LNCaP clone FGC (cell line): ENCODE results near the gene HUNK.
"Not testable (repeated sequence)": the region's sequence is repeated elsewhere in the genome, so short reads cannot be mapped to it uniquely, and the experiment has no call there.

ENCODE experiments used
- DNase-seq: peaks from one replicate; pipeline ENCODE4 v3.0.0-alpha.2; 2011; ENCODE audit warnings: low read depth
- H3K4me3 ChIP-seq: 2 replicates; pipeline ENCODE4 v1.5.1; 2011; ENCODE audit warnings: mild to moderate bottlenecking, low read depth, low read length, control low read depth
- TF ChIP-seq, protein P1 (sequence below): IDR thresholded peaks from 2 replicates; pipeline ENCODE4 v1.5.1; 2012; ENCODE audit warnings: mild to moderate bottlenecking; ENCODE audit not compliant: control insufficient read depth, insufficient read depth; ENCODE audit errors: extremely low read depth

Gene HUNK

DNA sequence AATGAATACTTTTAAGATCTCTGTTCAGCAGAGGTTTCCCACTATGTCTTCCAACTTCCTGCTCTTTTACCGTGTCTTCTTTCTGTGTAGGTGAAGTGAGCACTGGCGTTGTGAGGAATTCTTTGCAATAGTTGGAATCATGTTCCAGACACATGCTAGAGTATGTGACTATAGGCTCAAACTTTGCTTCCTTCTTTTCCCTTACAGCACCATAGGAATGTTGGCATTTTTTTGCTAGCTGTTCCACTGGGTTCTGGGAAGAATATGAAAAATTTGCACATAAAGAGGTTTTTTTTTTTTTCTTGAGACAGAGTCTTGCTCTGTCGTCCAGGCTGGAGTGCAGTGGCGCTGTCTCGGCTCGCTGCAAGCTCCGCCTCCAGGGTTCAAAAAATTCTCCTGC is 15.7 kb upstream of the HUNK start:
- H3K4me3 ChIP-seq: no peak overlapping the region
- TF ChIP-seq, protein P1, sequence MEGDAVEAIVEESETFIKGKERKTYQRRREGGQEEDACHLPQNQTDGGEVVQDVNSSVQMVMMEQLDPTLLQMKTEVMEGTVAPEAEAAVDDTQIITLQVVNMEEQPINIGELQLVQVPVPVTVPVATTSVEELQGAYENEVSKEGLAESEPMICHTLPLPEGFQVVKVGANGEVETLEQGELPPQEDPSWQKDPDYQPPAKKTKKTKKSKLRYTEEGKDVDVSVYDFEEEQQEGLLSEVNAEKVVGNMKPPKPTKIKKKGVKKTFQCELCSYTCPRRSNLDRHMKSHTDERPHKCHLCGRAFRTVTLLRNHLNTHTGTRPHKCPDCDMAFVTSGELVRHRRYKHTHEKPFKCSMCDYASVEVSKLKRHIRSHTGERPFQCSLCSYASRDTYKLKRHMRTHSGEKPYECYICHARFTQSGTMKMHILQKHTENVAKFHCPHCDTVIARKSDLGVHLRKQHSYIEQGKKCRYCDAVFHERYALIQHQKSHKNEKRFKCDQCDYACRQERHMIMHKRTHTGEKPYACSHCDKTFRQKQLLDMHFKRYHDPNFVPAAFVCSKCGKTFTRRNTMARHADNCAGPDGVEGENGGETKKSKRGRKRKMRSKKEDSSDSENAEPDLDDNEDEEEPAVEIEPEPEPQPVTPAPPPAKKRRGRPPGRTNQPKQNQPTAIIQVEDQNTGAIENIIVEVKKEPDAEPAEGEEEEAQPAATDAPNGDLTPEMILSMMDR: no peak
- DNase-seq: no peak

DNA sequence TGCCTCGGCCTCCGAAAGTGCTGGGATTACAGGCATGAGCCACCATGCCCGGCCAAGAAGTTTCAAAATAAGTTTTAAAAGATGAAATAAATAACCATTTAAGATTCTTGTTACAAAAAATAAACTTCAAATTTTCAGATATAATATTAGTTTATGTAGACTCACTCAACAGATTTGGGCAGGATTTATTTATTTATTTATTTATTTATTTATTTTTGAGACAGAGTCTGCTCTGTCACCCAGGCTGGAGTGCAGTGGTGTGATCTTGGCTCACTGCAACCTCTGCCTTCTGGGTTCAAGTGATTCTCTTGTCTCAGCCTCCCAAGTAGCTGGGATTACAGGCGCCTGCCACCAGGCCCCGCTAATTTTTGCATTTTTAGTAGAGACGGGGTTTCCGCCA is 15.2 kb upstream of the HUNK start:
- not testable (repeated sequence) for H3K4me3 ChIP-seq, DNase-seq

DNA sequence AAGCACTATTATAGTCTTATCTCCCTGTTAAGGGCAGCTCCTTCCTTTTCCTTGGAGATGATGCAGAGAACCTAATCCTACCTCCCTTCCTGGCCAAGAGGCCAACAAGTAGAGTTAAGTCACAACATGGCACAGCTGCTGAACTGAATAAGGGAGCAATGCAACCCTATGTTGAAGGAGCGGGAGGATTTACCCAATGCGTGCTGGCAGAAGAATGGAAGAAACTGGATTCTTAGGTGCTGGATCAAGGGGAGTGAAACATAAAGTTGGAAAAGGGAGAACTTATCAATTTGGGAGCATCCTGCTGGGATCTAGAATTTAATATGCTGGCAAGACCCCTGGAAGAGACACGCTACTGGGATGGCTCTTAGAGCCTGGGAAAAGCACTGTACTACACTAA is 12.0 kb upstream of the HUNK start:
- no peak for DNase-seq
- no peak overlapping the region for H3K4me3 ChIP-seq
- TF ChIP-seq, protein P1: no peak

GRCh38 chr21:31862078-31862477 is 10.7 kb upstream of the HUNK start:
- TF ChIP-seq, protein P1: no peak
- no peak for DNase-seq
- H3K4me3 ChIP-seq: no peak overlapping the region

DNA sequence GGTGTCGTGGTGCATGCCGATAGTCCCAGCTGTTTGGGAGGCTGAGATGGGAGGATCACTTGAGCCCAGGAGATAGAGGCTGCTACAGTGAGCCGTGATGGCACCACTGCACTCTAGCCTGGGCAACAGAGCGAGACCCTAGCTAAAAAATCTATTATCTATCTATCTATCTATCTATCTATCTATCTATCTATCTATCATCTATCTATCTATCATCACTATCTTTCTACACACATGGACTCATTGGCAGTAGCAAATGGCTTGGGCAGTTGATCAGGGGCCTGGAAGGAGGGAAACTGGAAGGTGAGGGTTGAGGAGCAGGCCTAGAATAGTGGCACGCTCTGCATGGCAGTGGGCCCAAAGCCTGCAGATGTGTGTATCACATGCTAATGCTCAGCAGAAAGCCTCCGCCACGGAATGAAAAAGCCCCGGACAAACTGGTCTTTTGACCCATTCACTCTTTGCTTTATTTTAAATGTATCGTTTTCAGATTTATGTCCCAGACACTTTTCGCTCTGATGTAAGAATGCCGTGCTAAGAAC is 7.3 kb upstream of the HUNK start:
- TF ChIP-seq, protein P1: no peak
- H3K4me3 ChIP-seq: no peak overlapping the region
- no peak for DNase-seq

DNA sequence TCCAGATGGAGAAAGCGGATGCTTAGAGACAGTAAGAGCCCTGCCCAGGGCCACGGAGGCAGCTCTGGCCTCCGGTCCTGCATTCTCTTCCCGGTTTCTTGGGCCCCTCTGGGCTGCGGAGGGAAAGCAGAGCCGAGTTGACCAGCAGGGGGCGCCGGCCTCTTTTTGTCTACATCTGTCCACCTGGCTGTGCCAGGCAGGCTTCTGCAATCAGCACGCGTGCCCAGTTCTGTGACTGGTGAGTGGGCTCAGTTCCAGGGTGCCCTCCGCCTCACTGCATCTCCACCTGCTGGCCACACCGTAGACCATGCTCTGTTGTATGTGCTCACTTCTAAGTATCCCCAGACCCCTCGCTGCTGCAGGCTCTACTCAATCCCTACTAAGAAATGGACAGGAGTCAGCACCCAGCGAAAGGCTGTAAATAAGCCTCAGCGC is 6.7 kb upstream of the HUNK start:
- DNase-seq: peak; percentile 80
- H3K4me3 ChIP-seq: no peak overlapping the region
- TF ChIP-seq, protein P1: peak; percentile 71

GRCh38 chr21:31869750-31870149 is 3.1 kb upstream of the HUNK start:
- H3K4me3 ChIP-seq: no peak overlapping the region
- no peak for DNase-seq
- TF ChIP-seq, protein P1: no peak
